Bronchial epithelial cell (primary cell): Measurements from ENCODE around the gene MTNR1A. TPM values are rescaled to one million over a fixed set of nuclear protein-coding genes. Genes with fewer than 3 reads are reported as not detected.
A peak's percentile ranks its signal among the peaks of the same experiment; 100 is the strongest.

Experiments used
- DNase-seq: peaks from one replicate; pipeline ENCODE4 v3.0.0-alpha.2; 2010; ENCODE audit warnings: low read depth
- FAIRE-seq: peaks from 2 replicates; lab custom pipeline; 2011; peaks lifted over from hg19 to GRCh38; lab: Jason Lieb, UNC
- H3K27me3 ChIP-seq: 2 replicates; pipeline ENCODE4 v1.5.1; 2011; ENCODE audit warnings: low read length; ENCODE audit not compliant: control insufficient read depth, insufficient read depth
- H3K36me3 ChIP-seq: 2 replicates; pipeline ENCODE4 v1.5.1; 2011; ENCODE audit warnings: low read length; ENCODE audit not compliant: control insufficient read depth, insufficient read depth
- H3K4me3 ChIP-seq: 2 replicates; pipeline ENCODE4 v1.5.1; 2011; ENCODE audit warnings: mild to moderate bottlenecking, low read depth, low read length, control low read depth
- CTCF ChIP-seq: IDR thresholded peaks from 2 replicates; pipeline ENCODE4 v1.5.1; 2011; ENCODE audit warnings: mild to moderate bottlenecking, moderate library complexity, low read length, control low read depth, inconsistent platforms; ENCODE audit not compliant: insufficient read depth, severe bottlenecking
- total RNA-seq: library from RNA; depleted of rRNA; stranded (reverse); fragments of >200 nt; gene quantifications from 2 replicates; pipeline ENCODE4 v1.2.1, GENCODE V29; 2014

Gene MTNR1A
- total RNA-seq, 1 donor from 2014 or later = 0.26 TPM

GRCh38 chr4:186560647-186561046, 5.3 kb upstream of the MTNR1A start:
- no peaks in the 10 kb centered on the region for H3K36me3 ChIP-seq
- DNase-seq (no peak), FAIRE-seq (no peak)
- H3K27me3 ChIP-seq = no peaks in the 10 kb centered on the region
- no peak for TF ChIP-seq CTCF
- no peak overlapping the region for H3K4me3 ChIP-seq

GRCh38 chr4:186557486-186557885, 2.1 kb upstream of the MTNR1A start:
- DNase-seq (peak; percentile 38), FAIRE-seq (no peak)
- Histone ChIP-seq H3K4me3 (no peak overlapping the region), H3K27me3 (no peaks in the 10 kb centered on the region), H3K36me3 (no peaks in the 10 kb centered on the region)
- no peak for TF ChIP-seq CTCF

GRCh38 chr4:186557061-186557460, 1.7 kb upstream of the MTNR1A start:
- no peak for TF ChIP-seq CTCF
- Histone ChIP-seq H3K4me3 (no peak overlapping the region), H3K27me3 (no peaks in the 10 kb centered on the region), H3K36me3 (no peaks in the 10 kb centered on the region)
- DNase-seq (no peak), FAIRE-seq (no peak)

DNA sequence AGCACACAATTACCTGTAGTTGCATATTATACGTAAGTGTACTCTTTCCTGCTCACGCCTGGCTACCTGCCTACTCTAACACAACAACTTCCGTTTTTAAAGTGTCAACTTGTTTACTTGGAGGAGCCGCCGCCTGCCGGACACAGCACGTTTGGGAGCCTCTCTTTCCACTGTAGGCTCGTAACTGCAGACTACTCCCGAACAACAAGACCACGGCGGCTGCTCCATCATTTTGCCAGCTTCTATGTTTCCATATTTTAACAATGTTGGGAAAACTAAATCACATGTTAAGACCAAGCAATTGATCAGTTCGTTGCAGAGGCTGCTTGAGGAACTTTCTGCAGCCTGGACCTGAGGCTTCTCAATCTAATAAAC, 841 bp downstream of the MTNR1A start:
- H3K36me3 ChIP-seq = no peaks in the 10 kb centered on the region
- TF ChIP-seq CTCF = peak; percentile 54
- peaks cover 1% of the 10 kb centered on the region for H3K27me3 ChIP-seq
- FAIRE-seq (no peak), DNase-seq (peak; percentile 48)
- H3K4me3 ChIP-seq = peak overlapping the region; percentile 39

- DNase-seq = no peak
- FAIRE-seq = no peak
- no peaks in the 10 kb centered on the region for H3K36me3 ChIP-seq
- H3K4me3 ChIP-seq = no peak overlapping the region
- TF ChIP-seq CTCF = no peak
- H3K27me3 ChIP-seq = peaks cover 1% of the 10 kb centered on the region
Measured at GRCh38 chr4:186553717-186554116, 1.6 kb downstream of the MTNR1A start.

- no peak for FAIRE-seq
- TF ChIP-seq CTCF = no peak
Measured at GRCh38 chr4:186551849-186552248, 3.5 kb downstream of the MTNR1A start.

More at GRCh38 chr4:186551849-186552248, 3.5 kb downstream of the MTNR1A start:
- Histone ChIP-seq H3K4me3 (no peak overlapping the region), H3K36me3 (no peaks in the 10 kb centered on the region), H3K27me3 (peaks cover 1% of the 10 kb centered on the region)
- no peak for DNase-seq
